NCI-H2196 treated with DMSO at 0.1 percent for 48 hours (cell line): Measurements from ENCODE around the gene CSTF2.

Experiments used
- DNase-seq: peaks from one replicate; lab custom pipeline; 2025; ENCODE audit not compliant: unreplicated experiment; lab: John Stamatoyannopoulos, UW

Gene CSTF2

GRCh38 chrX:100870527-100870926, 50.3 kb downstream of the CSTF2 start:
- DNase-seq = no peak

- DNase-seq = no peak
Measured at GRCh38 chrX:100871594-100872560, 51.7 kb downstream of the CSTF2 start.

- DNase-seq = no peak
Measured at GRCh38 chrX:100874325-100874724, 54.1 kb downstream of the CSTF2 start, which contains the start of gene NOX1. Gene NOX1, minus strand, starts transcription at chrX:100874359. Its CDS starts 220 bp downstream, at chrX:100874139.

- DNase-seq = no peak
Measured at GRCh38 chrX:100880368-100880767, 60.2 kb downstream of the CSTF2 start.

GRCh38 chrX:100883654-100884053, 63.5 kb downstream of the CSTF2 start:
- DNase-seq = no peak
